ENCODE data around the gene DCX.

DCX gene

DNA sequence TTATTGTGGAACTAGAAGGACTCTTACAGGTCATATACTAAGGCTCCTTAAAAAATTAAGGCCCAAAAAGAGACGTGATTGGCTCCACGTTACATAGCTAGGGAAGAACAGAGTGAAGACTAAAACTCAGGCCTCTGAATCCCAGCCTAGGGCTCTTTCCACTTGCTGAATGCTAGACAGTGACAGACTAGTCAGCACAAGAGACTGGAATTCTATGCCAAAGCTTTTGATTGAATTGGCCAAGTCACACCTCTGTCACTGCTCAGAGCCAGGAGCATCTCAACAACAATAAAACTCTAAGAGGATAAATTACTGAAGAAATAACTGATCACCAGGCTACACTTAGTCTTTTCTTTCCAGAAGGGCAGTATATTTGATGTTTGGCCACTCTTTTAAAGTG is 16.8 kb downstream of the DCX start:
- TF ChIP-seq CTCF (IDR thresholded peaks at IDR 0.05; ENCODE audit: low read depth, low read length), result no peak

DNA sequence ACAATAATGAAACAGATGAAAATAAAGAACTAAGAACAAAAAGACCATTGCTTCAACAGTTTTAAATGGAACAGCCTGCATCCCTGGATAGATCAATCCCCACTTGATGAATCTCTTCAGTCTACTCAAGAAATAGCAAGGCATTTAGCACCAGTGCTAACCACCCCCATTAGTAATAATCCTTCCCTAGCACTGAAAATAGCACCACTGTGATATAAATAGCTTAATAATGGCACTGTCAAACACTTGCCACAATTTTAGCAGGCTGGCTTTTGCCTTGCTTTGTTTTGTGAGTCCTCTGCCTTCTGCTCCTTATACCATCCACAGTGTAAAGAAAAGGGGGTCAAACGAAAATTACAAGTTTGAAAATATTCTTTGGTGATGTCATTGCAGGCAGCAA is 17.4 kb downstream of the DCX start:
- TF ChIP-seq CTCF (IDR thresholded peaks at IDR 0.05; ENCODE audit: low read depth, low read length), result no peak
- H3K4me3 ChIP-seq (ENCODE audit: low read depth, low read length), result no peak overlapping the region

More for the DNA sequence above, 16.8 kb downstream of the DCX start:
- no peak overlapping the region for H3K4me3 ChIP-seq (ENCODE audit: low read depth, low read length)

GRCh38 chrX:111387470-111388070 is 24.4 kb downstream of the DCX start:
- no peak for TF ChIP-seq CTCF (IDR thresholded peaks at IDR 0.05; ENCODE audit: low read depth, low read length)
- H3K4me3 ChIP-seq (ENCODE audit: low read depth, low read length), result no peak overlapping the region

DNA sequence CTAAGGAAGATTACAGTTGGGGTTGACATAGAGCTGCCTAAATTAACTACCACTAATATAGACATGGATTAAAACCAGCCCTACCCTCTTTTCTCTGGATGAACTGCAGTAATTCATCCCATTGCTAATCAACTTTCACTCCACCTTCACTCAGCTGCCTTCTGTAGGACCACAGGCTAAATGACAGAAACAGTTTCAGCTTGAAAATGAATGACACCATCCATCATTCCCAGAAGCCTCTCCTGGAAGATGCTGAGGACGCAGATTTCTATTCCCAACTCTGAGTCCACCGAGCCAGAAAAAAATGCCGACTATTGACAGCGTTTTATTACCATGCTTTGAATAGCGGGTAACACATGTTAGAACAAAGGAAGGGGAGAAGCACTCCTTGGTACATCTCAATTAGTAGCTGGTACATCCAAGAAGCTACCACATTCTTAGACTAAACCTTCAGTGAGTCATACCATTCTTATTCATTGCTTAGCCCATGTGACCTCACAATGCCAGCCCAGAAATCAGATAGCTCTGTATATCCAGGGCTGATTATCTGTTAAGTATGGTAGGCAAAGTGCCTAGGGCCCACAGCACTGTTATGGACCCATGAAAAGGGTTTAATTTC is 25.3 kb downstream of the DCX start:
- no peak overlapping the region for H3K4me3 ChIP-seq (ENCODE audit: low read depth, low read length)
- TF ChIP-seq CTCF (IDR thresholded peaks at IDR 0.05; ENCODE audit: low read depth, low read length), result no peak

DNA sequence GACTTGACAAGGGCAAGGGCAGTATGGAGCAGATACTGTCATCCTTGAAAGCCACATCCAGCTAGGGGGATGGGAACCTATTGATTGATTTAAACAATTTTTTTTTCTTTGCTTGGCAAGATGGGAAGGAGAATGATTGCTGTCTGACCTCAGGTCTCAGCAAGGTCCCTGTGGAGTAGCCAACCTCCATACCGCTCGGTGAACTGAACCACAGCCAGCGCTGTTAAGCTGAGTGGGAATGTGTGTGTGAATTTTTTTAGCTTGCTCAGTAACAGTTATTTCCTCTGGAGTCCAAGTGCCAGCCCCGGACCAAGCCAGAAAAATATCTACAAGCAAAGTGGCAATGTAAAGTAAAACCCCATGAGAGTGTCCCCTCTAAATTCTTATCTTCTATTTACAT is 25.9 kb downstream of the DCX start:
- TF ChIP-seq CTCF (IDR thresholded peaks at IDR 0.05; ENCODE audit: low read depth, low read length), result no peak
- no peak overlapping the region for H3K4me3 ChIP-seq (ENCODE audit: low read depth, low read length)

- TF ChIP-seq CTCF (IDR thresholded peaks at IDR 0.05; ENCODE audit: low read depth, low read length), result no peak
- H3K4me3 ChIP-seq (ENCODE audit: low read depth, low read length), result no peak overlapping the region
These were observed 29.7 kb downstream of the DCX start for GRCh38 chrX:111382277-111382676.

- no peak overlapping the region for H3K4me3 ChIP-seq (ENCODE audit: low read depth, low read length)
- TF ChIP-seq CTCF (IDR thresholded peaks at IDR 0.05; ENCODE audit: low read depth, low read length), result no peak
These were observed 35.0 kb downstream of the DCX start for GRCh38 chrX:111376897-111377578.

Measured in WI38 (cell line).